ENCODE data around the gene SHC3. TPM values are rescaled to one million over a fixed set of nuclear protein-coding genes. Genes with fewer than 3 reads are reported as not detected.

Gene SHC3
- total RNA-seq, 1 experiment from 2014 or later, result 0.27 TPM

DNA sequence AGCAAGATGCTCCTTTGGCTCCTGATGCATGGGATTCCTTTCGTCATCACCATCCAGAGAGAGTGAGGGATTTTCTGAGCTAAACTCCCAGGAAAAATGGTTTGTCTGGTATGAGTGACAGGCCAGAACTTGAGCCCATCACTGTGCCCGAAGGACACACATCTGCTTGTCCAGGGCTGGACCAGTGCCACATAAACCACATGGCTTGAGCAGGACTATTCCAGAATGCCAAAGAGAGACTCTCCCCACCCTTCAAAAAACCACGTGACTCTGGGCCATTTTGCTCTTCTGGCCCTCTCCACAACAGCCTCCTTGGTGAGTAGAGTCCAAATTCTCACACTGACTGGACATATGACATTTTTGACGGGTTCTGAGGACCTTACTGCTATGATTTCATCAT lies 46.4 kb upstream of the SHC3 start:
- H3K4me1 ChIP-seq (ENCODE audit: control insufficient read depth in 1 of 2, insufficient read depth in 2 of 2, low read length in 2 of 2), result no peaks in the 10 kb centered on the region
- H3K4me2 ChIP-seq (ENCODE audit: low read length), result no peak overlapping the region
- TF ChIP-seq POLR2AphosphoS5 (IDR thresholded peaks at IDR 0.05; ENCODE audit: low read depth, low read length), result no peak
- no peak for TF ChIP-seq SIN3A (IDR thresholded peaks at IDR 0.05; ENCODE audit: low read depth)
- TF ChIP-seq ZBTB33 (IDR thresholded peaks at IDR 0.05; ENCODE audit: extremely low read depth, insufficient replicate concordance, low read length), result no peak
- no peak for TF ChIP-seq TCF7L2 (IDR thresholded peaks at IDR 0.05; ENCODE audit: borderline replicate concordance, extremely low read depth, insufficient read depth, insufficient read length)
- no peak for TF ChIP-seq POLR2A (IDR thresholded peaks at IDR 0.05; ENCODE audit: borderline replicate concordance, extremely low read depth, insufficient read depth, insufficient read length)
- no peak for TF ChIP-seq EZH2phosphoT487 (IDR thresholded peaks at IDR 0.05; ENCODE audit: borderline replicate concordance)
- TF ChIP-seq, protein P1, sequence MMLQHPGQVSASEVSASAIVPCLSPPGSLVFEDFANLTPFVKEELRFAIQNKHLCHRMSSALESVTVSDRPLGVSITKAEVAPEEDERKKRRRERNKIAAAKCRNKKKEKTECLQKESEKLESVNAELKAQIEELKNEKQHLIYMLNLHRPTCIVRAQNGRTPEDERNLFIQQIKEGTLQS (IDR thresholded peaks at IDR 0.05), result no peak
- no peak for TF ChIP-seq ZFX (IDR thresholded peaks at IDR 0.05)
- TF ChIP-seq CEBPB (IDR thresholded peaks at IDR 0.05; ENCODE audit: low read depth), result no peak
- TF ChIP-seq SRF (IDR thresholded peaks at IDR 0.05; ENCODE audit: low read depth), result no peak
- no peak for TF ChIP-seq RAD21 (IDR thresholded peaks at IDR 0.05; ENCODE audit: low read depth)
- no peak overlapping the region for H3K9ac ChIP-seq (ENCODE audit: low read length)
- ChIA-PET POLR2A (no interaction called here), RAD21 (ENCODE audit: low non-redundant PET in 1 of 2, low total read pairs in 2 of 2, uncharacterized antibody in 2 of 2, unreplicated experiment in 2 of 2) (no interaction called here), CTCF (no interaction called here)
- no peaks in the 10 kb centered on the region for H3K9me2 ChIP-seq (ENCODE audit: insufficient read depth)
- H3K36me3 ChIP-seq (ENCODE audit: control insufficient read depth in 1 of 2, insufficient read depth in 2 of 2, low read length in 2 of 2), result no peaks in the 10 kb centered on the region
- H3K27ac ChIP-seq (ENCODE audit: low read depth, low read length), result no peak overlapping the region
- ATAC-seq (no peak), DNase-seq (ENCODE audit: low read depth, low spot score) (no peak)
- intact Hi-C loops (cut with micrococcal nuclease), result no loop called here
- no peaks in the 10 kb centered on the region for H3K27me3 ChIP-seq (ENCODE audit: insufficient read depth, low read length)
- BruUV-seq (replicated peaks), result no TSS peak
- H4K20me1 ChIP-seq (ENCODE audit: insufficient read depth), result no peaks in the 10 kb centered on the region
- no peaks in the 10 kb centered on the region for H3K79me2 ChIP-seq (ENCODE audit: insufficient read depth, low read length)
- H3K4me3 ChIP-seq (replicated peaks in 1 of 2; ENCODE audit: low read depth in 1 of 2, low read length in 2 of 2), result no peak overlapping the region
- H3K9me3 ChIP-seq (ENCODE audit: control insufficient read depth in 1 of 2, insufficient read depth in 1 of 2, low read depth in 1 of 2, low read length in 2 of 2), result no peaks in the 10 kb centered on the region
- no peak overlapping the region for H2AFZ ChIP-seq (ENCODE audit: low read depth, low read length, poor library complexity, severe bottlenecking)

Data from HCT116 (cell line).